ENCODE results near the gene PGAM2.
"Not testable (repeated sequence)": the region's sequence is repeated elsewhere in the genome, so short reads cannot be mapped to it uniquely, and the experiment has no call there.

Gene PGAM2

DNA sequence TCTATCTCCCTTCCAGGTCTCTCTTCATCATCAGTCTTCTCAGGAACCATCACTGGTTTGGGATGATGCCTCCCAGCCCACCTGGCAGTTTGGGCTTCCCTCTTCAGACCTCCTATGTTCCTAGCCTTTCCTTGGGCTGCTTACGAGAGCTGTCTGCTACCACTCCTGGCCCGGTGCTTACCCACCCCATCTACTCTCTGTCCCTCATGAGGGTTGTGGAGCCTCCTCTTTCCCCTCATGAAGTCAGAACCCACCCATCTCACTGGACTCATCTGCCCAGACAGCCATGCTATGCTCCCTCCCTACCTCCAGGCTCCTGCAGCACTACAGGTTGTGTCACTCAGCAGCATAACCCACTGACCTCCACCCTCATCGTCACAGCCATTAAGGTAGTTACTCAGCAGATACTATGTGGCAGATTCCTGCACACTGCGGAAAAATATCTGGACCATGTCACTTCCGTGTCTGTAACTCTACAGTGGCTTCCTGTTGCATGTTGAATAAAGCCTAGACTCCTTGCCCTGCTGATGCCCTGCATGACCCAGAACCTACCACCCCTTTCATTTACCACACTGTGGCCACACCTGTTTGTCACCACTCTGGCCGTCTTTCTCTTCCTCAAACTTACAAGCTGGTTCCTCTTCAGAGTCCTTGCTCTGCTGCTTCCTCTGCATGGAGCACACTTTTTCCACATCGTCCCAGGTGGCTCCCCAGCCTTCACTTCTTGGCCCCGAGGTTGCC, 18.9 kb downstream of the PGAM2 start:
- no peak for DNase-seq

DNA sequence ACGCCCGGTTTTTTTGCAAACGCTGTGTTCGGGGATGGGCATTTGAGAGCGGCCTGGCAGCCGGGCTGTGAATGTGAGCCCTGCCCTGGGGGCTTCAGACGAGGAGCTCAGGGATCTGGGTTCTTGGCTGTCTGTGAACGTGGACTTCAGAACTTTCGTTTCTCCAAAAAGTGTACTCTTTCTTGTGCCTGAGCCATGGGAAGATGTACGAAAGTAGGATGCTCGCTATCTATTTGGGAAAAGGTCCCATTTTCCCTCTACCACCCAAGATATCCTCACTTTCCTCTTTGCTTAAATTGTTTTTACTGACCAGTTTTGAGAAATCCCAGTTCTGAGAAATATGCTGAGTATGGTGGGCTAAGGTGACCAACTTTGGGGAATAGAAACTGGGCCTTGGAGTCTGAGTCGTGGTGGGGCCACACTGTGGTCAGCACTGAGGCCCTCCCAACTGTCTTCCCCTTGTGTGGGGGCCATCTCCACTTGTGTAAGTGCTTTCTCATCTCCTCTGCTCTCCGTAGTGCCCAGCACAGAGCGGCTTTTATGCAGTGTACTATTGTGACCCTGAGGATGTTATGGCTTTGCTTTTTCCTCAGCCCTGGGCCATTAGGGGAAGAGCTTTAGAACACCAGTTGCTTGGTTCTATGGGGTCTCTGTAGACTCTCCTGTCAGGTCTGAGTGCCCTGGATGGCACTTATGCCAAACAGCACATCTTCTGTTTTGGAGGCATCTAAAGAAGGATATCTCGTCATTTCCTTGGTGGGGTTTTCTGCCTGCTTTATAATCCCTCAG, 19.9 kb downstream of the PGAM2 start:
- no peak for DNase-seq

DNA sequence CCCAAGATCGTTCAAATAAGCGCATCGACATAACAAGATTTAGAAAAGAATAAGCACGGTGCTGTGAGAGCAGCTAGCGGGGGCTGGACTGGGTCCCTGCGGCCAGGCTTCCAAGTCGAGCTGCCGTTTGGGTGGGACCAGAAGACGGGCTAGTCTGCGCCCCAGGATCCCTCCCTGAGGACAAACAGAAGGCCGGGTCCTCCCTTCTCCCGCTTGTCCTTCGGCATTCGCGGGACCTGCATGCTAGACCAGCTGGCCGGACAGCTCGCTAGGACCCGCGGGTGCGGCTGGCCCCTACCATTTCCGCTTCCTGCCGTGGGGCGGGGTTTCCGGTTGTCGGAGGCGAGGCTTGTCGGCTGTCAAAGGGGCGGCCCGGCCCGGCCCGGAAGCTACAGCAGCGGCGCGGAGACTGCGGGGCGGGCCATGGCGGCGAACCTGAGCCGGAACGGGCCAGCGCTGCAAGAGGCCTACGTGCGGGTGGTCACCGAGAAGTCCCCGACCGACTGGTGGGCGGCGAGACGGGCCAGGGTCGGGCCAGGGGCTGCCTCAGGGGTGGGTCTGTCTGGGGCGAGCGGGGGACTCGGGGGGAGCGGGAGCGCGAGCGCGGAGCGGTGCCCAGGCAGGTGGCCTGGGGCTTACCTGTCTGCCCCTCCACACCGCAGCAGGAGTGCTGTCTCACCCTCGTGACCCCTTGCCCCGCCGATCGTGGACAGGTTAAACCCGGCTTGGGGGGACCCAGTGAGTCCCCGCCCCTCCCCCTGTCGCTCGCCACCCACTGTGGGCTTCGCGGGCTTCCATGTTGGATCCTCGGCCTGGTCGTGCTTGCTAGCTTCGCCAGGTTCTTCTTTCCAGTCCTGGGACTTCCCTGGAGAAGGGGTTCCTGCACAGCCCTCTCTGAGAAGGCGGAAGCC, 20.8 kb downstream of the PGAM2 start, which contains the start of gene DBNL:
Gene DBNL (plus strand): TSS at position 388 of the 911 bp plus-strand sequence. CDS start 36 bp downstream, at position 424.
- DNase-seq = peak; percentile 94

DNA sequence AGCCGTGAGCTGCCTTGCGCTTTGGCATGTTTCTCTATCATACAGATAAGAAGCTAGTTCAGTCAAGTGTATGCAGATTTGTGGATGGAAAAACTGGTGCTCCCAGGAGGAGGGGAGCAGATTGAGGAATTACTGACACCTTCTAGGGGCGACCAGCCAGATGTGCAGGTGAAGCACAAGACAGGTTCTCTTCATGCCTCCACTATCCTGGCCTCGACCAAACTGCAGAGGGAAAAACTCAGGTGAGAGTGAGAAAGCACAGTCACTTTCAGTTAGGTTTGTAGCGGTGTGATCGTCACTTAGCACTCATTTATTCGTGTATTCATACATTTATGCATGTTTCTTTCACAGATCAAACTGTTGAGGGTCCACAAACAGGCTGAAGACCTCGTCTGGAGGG, 21.5 kb downstream of the PGAM2 start:
- no peak for DNase-seq

DNA sequence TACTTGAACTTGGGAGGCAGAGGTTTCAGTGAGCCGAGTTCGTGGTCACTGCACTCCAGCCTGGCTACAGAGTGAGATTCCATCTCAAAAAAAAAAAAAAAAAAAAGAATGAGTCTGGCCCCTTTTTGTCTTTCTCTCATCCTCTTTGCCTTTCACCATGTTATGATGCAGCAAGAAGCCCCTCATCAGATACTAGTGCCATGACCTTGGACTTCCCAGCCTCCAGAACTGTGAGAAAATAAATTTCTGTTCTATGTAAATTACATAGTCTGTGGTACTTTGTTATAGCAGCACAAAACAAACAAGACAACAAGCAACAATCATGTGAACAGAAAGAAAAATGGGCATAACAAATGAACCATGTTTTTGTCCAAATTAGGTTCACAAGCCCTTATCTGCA, 23.1 kb downstream of the PGAM2 start:
- no peak for DNase-seq

DNA sequence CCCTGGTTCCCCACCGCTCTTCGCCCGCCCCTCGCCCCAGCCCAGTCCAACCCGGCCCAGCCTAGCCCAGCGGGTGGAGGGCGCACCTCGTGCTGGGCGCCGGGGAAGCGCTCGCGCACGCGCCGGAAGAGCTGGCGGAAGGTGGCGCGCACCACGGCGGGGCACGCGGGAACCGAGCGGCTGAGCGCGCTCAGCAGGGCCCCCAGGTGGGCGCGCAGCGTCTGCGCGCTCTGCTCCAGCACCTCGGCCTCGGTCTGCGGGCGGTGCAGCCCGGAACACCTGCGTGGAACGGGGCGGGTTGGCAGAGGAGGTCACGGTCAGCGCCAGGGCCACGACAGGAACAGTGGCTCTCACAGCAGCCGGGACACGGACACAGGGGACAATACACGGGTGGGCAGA, 24.9 kb downstream of the PGAM2 start:
- DNase-seq = not testable (repeated sequence)

DNA sequence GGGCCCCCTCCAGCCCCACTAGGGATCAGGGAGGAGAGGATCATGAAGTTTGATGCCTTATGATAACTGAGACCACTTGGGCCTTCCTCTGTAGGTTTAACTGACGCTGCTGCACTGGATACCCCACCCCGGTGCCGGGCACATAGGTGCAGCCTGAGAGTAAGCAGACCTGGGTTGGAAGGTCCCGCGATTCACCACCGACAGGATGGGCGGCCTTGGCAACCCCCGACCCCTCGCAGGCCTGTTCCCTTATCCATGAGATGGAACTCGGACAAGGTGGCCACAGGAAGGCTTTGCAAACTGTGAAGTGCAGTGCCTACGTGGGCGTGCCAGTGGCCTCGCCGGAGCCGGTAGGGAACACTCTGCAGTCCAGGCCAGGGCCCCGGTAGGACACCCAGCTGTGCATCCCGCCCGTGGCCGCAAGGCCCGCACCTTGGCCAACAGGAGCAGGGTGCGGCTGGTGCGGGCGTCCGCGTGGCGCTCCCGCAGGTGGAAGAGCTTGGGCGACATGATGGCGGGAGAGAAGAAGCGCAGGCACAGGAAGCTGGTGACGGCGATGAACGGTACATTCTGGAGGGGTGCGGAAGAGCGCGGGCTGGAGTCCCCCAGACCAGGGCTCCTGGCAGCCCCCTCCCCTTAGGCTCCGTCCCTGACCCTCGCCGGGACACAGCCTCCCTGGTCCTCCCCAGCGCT, 25.4 kb downstream of the PGAM2 start:
- not testable (repeated sequence) for DNase-seq

DNA sequence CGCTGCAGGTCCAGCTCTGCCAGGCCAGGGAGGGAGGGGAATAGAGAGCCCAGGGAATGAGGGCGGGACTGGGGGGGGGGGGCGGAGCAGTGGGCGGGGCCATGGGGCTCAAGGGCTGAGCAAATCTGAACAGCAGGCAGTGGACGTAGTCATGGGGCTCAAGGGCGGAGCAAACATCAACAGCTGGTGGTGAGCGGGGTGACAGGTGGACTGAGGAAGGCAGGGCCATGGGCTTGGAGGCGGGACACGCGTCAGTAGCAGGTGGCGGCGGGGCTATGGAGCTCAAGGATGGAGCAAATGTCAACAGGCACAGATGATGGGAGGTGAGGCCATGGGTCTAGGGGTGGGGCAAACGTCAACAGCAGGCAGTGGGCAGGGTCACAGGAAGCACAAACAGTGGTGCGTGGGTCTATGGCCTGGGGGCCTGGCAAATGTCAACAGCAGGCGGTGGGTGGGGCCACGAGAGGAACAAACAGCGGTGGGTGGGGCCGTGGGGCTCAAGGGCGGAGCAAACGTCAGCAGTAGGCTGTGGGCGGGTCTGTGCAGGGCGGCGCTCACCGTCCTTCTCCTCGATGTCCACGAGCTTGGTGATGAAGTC, 26.3 kb downstream of the PGAM2 start:
- DNase-seq = peak; percentile 79

DNA sequence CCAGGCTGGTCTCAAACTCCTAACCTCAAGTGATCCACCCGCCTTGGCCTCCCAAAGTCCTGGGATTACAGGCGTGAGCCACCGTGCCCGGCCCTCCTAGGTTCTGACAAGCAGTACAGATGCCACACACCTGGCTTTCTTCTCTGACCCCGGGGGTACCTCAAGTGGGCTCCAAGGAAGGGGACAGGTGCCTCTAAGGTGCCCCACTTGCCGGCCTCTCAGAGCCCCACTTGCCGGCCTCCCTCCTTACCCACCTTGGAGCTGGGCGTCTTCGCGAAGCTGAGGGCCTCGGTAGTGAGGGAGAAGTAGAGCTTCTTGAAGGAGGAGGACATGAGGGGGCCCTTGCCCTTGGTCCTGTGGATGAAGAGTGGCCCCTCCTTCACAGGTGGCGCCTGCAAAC, 26.8 kb downstream of the PGAM2 start:
- not testable (repeated sequence) for DNase-seq

DNA sequence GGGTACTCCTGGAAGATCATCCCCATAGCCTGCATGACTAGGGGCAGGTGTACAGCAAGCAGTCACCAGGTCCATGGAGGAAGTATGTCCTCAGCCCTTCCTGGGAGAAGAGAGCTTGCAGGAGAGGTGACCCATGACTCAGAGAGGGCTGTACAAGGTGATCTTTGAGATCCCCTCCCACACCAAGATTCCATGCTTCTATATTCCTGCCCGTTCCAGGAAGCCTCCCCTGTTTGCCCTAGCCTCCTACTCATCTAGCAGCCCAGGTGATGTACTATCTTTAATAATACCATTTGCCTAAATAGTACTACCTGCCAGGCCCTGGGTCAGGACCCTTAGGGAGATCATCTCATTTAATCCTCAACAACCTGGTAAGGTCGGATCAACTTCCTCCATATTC, 27.4 kb downstream of the PGAM2 start:
- DNase-seq = not testable (repeated sequence)

DNA sequence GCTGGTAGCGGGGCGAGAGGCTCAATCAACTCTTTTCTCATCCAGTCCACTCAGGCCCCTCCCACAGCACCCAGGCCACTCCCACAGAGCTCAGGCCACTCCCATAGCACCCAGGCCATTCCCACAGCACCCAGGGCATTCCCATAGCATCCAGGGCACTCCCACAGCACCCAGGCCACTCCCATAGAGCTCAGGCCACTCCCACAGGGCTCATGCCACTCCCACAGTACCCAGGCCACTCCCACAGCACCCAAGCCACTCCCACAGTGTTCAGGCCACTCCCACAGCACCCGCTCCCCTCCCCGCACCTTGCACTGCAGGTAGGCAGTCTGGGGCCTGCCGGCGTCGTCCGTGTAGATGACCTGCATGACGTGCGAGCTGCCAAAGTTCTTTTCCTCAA, 29.0 kb downstream of the PGAM2 start:
- not testable (repeated sequence) for DNase-seq

DNA sequence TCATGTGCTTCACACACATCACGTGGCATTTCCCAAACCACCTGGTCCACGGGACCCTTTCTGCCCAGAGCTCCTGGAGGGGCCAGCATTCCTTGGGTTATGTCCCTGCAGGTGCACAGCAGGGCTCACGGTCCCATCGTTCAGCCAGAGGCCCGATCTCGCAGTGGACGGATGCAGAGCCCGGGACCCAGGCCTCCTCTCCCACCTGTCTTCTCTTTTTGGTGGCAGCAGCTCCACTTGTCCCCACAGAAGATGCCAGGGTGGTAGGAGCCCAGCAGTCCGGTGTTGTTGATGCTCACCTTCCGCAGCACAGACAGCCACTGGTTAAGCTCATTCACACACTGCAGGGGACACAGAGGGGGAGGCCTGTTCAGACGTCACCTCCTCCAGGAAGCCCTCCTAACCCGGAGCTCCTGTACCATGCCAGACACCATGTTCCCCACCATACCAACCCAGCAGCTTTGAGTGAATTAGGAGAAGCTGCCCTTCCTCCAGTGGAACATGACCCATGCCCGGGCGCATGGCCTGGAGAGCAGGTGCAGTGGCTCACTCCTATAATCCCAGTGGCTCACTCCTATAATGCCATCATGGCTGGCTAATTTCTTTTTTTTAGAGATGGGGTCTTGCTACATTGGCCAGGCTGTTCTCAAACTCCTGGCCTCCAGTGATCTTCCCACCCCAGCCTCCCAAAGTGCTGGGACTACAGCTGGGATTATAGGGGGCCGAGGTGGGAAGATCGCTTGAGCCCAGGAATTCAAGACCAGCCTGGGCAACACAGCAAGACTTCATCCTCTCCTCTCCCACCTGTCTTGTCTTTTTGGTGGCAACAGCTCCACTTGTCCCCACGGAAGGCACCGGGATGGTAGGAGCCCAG, 31.2 kb downstream of the PGAM2 start:
- not testable (repeated sequence) for DNase-seq

DNA sequence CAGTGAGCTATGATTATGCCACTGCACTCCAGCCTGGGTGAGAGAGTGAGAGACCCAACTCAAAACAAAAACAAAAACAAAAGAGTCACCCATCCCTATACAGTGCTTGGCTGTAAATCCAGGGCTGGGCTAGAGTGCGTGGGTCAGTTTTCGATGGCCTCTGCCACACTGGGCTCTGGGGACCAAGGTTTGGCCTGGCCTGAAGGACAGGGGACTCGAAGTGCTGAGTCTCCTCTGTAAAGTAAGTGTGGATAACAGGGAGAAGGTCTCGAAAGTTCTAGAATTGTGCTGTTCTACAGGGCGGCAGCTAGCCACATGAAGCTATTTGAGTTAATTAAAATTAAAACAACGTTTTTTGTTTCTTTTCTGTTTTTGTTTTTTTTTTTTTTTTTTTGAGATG, 33.3 kb downstream of the PGAM2 start:
- not testable (repeated sequence) for DNase-seq

DNA sequence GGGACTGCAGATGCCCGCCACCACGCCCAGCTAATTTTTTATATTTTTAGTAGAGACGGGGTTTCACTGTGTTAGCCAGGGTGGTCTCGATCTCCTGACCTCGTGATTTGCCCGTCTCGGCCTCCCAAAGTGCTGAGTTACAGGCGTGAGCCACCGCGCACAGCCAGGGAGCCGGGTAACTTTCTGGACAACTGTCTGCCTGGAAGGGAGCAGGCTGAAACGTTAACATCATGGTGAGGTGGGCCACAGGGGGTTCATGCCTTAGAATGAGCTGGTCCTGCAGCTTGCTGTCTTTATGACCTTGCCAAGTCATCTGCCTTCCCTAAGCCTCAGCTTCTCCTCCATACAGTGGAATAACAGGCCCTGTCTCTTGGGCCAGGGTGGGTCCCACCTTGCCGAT, 34.0 kb downstream of the PGAM2 start:
- not testable (repeated sequence) for DNase-seq

DNA sequence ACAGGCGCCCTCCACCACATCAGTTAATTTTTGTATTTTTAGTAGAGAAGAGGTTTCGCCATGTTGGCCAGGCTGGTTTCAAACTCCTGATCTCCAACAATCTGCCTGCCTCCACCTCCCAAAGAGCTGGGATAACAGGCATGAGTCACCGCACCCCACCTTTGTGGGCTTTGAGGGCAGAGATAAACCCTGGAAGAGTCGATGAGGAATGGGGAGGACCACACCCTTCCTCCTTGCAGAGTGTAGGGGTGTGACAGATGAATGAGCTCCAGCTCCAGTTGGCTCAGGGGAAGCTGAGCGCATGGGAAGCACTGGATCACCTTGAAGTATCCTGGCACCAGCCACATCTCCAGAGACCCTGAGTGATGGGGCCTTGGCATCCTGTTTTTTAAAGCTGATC, 35.3 kb downstream of the PGAM2 start:
- not testable (repeated sequence) for DNase-seq

DNA sequence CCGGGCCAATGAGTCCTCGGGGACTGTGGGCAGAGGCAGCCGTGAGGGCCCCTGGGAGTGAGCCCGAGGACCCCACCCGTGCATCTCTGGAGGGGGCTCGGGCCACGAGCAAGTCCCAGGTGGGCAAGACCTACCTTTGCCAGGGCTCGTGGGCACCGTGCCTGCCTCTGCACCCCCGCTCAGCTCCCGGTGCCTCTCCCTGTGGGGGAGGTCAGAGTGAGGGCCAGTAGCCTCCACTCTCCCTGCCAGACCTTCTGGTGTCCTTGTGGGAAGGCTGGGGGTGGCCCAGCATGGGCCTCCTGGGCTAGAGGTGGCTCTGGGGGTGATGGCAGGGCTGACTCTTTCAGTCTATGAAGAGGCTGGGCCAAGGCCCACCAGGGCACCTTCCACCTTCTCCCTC, 35.9 kb downstream of the PGAM2 start:
- not testable (repeated sequence) for DNase-seq

DNA sequence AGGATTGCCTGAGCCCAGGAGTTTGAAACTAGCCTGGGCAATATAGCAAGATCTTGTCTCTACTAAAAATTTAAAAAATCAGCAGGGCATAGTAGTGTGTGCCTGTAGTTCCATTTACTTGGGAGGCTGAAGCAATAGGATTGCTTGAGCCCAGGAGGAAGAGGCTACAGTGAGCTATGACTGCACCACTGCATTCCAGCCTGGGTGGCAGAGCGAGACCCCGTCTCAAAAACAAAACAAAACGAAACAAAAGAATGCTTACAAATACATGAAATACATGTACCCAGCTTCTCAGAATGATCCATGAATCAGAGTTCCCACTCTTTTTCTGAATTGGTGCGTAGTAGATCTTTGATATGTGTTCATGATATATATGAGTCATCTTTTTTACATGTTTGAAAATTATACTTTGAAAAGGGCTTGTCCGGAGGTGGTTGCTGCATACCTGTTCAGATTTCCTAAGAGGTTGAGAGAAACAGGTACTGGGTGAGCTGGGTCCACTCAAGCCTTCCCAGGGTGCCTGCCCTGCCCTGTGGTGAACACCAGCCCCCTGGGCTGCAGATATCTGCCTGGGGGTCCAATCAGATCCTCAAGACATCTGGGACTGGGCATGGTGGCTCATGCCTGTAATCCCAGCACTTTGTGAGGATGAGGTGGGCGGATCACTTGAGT, 42.4 kb downstream of the PGAM2 start:
- not testable (repeated sequence) for DNase-seq

DNA sequence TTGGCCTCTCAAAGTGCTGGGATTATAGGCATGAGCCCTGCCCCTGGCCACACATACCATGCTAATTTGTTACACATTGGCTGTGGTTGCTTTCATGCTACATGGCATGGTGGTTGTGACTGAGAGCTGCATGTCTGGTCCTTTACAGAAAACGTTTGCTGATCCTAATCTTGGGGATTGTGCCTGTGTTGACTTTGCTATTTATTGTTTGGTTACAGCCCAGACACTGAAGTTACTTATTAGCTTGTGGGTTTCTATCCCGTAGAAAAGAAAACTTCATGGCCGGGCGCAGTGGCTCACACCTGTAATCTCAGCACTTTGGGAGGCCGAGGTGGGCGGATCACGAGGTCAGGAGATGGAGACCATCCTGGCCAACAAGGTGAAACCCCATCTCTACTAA, 43.3 kb downstream of the PGAM2 start:
- not testable (repeated sequence) for DNase-seq

DNA sequence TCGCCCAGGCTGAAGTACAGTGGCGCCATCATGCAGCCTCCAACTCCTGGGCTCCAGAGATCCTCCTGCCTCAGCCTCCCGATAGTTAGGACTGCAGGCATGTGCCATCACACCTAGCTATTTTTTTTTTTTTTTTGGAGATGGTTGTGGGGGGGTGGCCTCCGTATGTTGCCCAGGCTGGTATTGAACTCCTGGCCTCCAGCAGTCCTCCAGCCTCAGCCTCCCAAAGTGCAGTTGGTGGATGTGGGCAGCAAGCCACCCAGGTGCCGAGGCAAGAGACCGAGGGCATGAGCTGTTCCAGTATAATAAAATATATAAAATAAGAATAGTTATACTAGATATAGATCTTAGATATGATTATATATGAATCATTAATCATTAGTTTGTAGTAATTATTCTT, 45.5 kb downstream of the PGAM2 start:
- DNase-seq = not testable (repeated sequence)

Data from midbrain (tissue), 1 donor.